IPS-15b (cell line): ENCODE data around the gene GPR173.

Experiments used
- H3K27me3 ChIP-seq: one replicate; pipeline ENCODE4 v1.6.1; 2013; ENCODE audit warnings: low read length; ENCODE audit not compliant: control insufficient read depth, insufficient read depth
- H3K36me3 ChIP-seq: one replicate; pipeline ENCODE4 v1.6.1; 2013; ENCODE audit warnings: low read length; ENCODE audit not compliant: control insufficient read depth, insufficient read depth
- H3K4me1 ChIP-seq: one replicate; pipeline ENCODE4 v1.6.1; 2013; ENCODE audit warnings: mild to moderate bottlenecking, low read length; ENCODE audit not compliant: control insufficient read depth, insufficient read depth
- H3K4me3 ChIP-seq: one replicate; pipeline ENCODE4 v1.5.1; 2013; ENCODE audit warnings: low read depth, low read length
- H3K9ac ChIP-seq: one replicate; pipeline ENCODE4 v1.6.1; 2013; ENCODE audit warnings: low read depth, mild to moderate bottlenecking, low read length
- H3K9me3 ChIP-seq: one replicate; pipeline ENCODE4 v1.6.1; 2013; ENCODE audit warnings: mild to moderate bottlenecking, low read length; ENCODE audit not compliant: control insufficient read depth, insufficient read depth

GPR173 gene

GRCh38 chrX:53071604-53072417 lies 23.2 kb downstream of the GPR173 start:
- Histone ChIP-seq H3K9ac (no peak overlapping the region), H3K27me3 (no peaks in the 10 kb centered on the region), H3K36me3 (no peaks in the 10 kb centered on the region), H3K9me3 (no peaks in the 10 kb centered on the region), H3K4me3 (peak overlapping the region; percentile 49), H3K4me1 (peaks cover 4% of the 10 kb centered on the region)

- H3K4me3 ChIP-seq: no peak overlapping the region
- no peak overlapping the region for H3K9ac ChIP-seq
- no peaks in the 10 kb centered on the region for H3K36me3 ChIP-seq
- no peaks in the 10 kb centered on the region for H3K9me3 ChIP-seq
- H3K27me3 ChIP-seq: no peaks in the 10 kb centered on the region
- H3K4me1 ChIP-seq: peaks cover 4% of the 10 kb centered on the region
Measured at GRCh38 chrX:53072418-53073114, 24.0 kb downstream of the GPR173 start.

DNA sequence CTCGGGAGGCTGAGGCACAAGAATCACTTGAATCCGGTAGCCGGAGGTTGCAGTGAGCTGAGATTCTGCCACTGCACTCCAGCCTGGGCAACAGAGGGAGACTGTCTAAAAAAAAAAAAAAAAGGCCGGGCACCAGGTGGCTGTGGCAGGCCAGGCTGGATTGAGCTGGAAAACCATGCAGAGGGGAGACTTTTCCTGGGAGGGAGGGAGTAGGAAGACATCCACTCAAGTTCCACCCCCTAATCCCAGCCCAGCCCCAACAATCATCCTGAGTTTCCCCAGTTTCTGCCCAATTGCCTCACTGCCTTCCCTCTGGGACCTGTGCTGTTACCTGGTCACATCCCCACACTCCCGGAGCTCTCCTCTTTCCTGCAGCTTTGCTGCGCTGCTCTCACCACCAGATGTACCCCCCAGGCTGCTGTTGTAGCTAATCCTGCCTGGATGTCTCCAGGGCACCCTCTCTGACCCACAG lies 24.6 kb downstream of the GPR173 start:
- no peak overlapping the region for H3K4me3 ChIP-seq
- no peaks in the 10 kb centered on the region for H3K27me3 ChIP-seq
- no peaks in the 10 kb centered on the region for H3K36me3 ChIP-seq
- no peaks in the 10 kb centered on the region for H3K9me3 ChIP-seq
- no peak overlapping the region for H3K9ac ChIP-seq
- peaks cover 4% of the 10 kb centered on the region for H3K4me1 ChIP-seq

DNA sequence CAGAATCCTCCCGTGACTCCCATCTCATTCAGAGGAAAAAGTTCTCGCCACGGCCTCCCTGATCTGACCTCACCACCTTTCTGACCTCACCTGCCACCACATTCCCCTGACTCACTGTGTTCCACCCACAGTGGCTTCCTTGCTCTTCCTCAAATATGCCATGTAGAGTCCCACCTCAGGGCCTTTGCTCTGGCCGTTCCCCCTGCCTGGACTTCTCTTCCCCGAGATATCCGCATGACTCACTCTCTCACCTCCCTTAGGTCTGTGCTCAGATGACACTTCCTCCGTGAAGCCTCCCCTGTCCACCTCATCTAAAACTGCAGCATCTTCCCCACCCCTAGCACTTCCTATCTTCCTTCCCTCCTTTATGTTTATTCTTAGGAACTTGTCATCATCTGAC lies 26.4 kb downstream of the GPR173 start:
- Histone ChIP-seq H3K27me3 (peaks cover 2% of the 10 kb centered on the region), H3K9me3 (no peaks in the 10 kb centered on the region), H3K4me3 (no peak overlapping the region), H3K9ac (no peak overlapping the region), H3K36me3 (no peaks in the 10 kb centered on the region), H3K4me1 (peaks cover 4% of the 10 kb centered on the region)

GRCh38 chrX:53076671-53077070 lies 28.1 kb downstream of the GPR173 start:
- peaks cover 4% of the 10 kb centered on the region for H3K27me3 ChIP-seq
- H3K36me3 ChIP-seq: no peaks in the 10 kb centered on the region
- no peak overlapping the region for H3K9ac ChIP-seq
- H3K4me3 ChIP-seq: no peak overlapping the region
- no peaks in the 10 kb centered on the region for H3K9me3 ChIP-seq
- peaks cover 6% of the 10 kb centered on the region for H3K4me1 ChIP-seq

DNA sequence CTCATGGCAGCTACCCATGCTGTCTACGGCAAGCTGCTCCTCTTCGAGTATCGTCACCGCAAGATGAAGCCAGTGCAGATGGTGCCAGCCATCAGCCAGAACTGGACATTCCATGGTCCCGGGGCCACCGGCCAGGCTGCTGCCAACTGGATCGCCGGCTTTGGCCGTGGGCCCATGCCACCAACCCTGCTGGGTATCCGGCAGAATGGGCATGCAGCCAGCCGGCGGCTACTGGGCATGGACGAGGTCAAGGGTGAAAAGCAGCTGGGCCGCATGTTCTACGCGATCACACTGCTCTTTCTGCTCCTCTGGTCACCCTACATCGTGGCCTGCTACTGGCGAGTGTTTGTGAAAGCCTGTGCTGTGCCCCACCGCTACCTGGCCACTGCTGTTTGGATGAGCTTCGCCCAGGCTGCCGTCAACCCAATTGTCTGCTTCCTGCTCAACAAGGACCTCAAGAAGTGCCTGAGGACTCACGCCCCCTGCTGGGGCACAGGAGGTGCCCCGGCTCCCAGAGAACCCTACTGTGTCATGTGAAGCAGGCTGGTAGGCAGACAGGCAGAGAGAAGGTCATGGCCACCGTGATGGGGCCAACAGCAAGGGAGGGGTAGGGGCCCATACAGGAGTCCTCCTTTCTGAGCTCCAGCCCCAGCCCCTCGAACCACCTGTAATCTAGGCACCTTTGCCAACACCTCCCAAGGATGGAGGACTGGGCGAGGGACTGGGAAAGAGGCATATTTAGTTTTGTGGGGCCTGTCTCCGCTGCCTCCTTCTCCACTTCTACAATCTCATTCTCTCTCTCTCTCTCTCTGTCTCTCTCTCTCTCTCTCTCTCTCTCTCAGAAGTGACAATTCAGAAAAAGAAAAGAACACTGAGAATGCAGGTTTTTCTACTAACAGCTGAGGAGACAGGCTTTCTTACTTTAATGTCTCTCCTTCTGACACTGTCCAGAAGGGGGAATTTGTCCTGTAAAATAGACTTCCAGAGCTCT lies 28.9 kb downstream of the GPR173 start:
- H3K4me3 ChIP-seq: no peak overlapping the region
- H3K9me3 ChIP-seq: no peaks in the 10 kb centered on the region
- peaks cover 3% of the 10 kb centered on the region for H3K4me1 ChIP-seq
- H3K36me3 ChIP-seq: no peaks in the 10 kb centered on the region
- H3K27me3 ChIP-seq: peaks cover 4% of the 10 kb centered on the region
- no peak overlapping the region for H3K9ac ChIP-seq

- Histone ChIP-seq H3K4me3 (no peak overlapping the region), H3K9me3 (no peaks in the 10 kb centered on the region), H3K4me1 (peaks cover 2% of the 10 kb centered on the region), H3K27me3 (peaks cover 4% of the 10 kb centered on the region), H3K9ac (no peak overlapping the region), H3K36me3 (peaks cover 1% of the 10 kb centered on the region)
Measured at GRCh38 chrX:53078943-53079342, 30.4 kb downstream of the GPR173 start.

- Histone ChIP-seq H3K4me1 (peaks cover 2% of the 10 kb centered on the region), H3K36me3 (peaks cover 17% of the 10 kb centered on the region), H3K9me3 (no peaks in the 10 kb centered on the region), H3K27me3 (peaks cover 4% of the 10 kb centered on the region), H3K4me3 (peak overlapping the region; percentile 41), H3K9ac (no peak overlapping the region)
Measured at GRCh38 chrX:53080628-53081580, 32.3 kb downstream of the GPR173 start.

- Histone ChIP-seq H3K4me3 (peak within 1 kb of the TSS; percentile 63), H3K9me3 (no peaks in the 10 kb centered on the region), H3K36me3 (peaks cover 18% of the 10 kb centered on the region), H3K27me3 (peaks cover 4% of the 10 kb centered on the region), H3K9ac (peak within 1 kb of the TSS; percentile 24), H3K4me1 (peaks cover 2% of the 10 kb centered on the region)
Measured at GRCh38 chrX:53081925-53082772, 33.6 kb downstream of the GPR173 start, which contains the start of gene TSPYL2. TSS of gene TSPYL2 (plus strand) at chrX:53082367. CDS start at chrX:53082499, 132 bp downstream.
